Keratinocyte (primary cell): Measurements from ENCODE around the gene LMBR1.

Experiments
- CTCF ChIP-seq, 3 experiments: IDR thresholded peaks in 1 of 3; conservative IDR thresholded peaks in 1 of 3; optimal IDR thresholded peaks in 1 of 3; 2 replicates in 2 of 3; 3 replicates in 1 of 3; pipeline versions ENCODE3 to v1.5.1; 2011; ENCODE audit warnings: low read length in 3 of 3, mild to moderate bottlenecking in 3 of 3, moderate library complexity in 2 of 3, control low read depth in 1 of 3, inconsistent platforms in 1 of 3; ENCODE audit not compliant: insufficient read depth in 2 of 3; ENCODE audit errors: extremely low read depth in 1 of 3
- EZH2 ChIP-seq: IDR thresholded peaks from one replicate; pipeline ENCODE4 v1.6.1; 2012; ENCODE audit warnings: inconsistent platforms, mild to moderate bottlenecking, low read length, moderate library complexity

GRCh38 chr7:156861212-156861611 is 31.8 kb downstream of the LMBR1 start:
- TF ChIP-seq CTCF (optimal IDR thresholded peaks at IDR 0.05 in 1 of 3, IDR thresholded peaks at IDR 0.05 in 1 of 3, conservative IDR thresholded peaks at IDR 0.05 in 1 of 3; ENCODE audit: extremely low read depth in 1 of 3, insufficient read depth in 2 of 3, low read length in 3 of 3) = no peak
- no peak for TF ChIP-seq EZH2
